Caco-2 (cell line): ENCODE measurements around the gene PDGFRB. TPM values are rescaled to one million over a fixed set of nuclear protein-coding genes. Genes with fewer than 3 reads are reported as not detected.

Source experiments
- BruUV-seq: library from RNA; stranded (reverse); fragments of 400-500 nt; replicated peaks from 2 replicates; lab custom pipeline; 2021; lab: Mats Ljungman, UMichigan
- CTCF ChIA-PET: fragments of 300-600 bp; sonication (Branson Sonifier 250); formaldehyde crosslinking; loops from one replicate; lab custom pipeline; 2022; ENCODE audit warnings: antibody characterized with exemption; lab: Charles Lee
- POLR2A ChIA-PET: fragments of 300-600 bp; sonication (Branson Sonifier 250); formaldehyde crosslinking; loops from one replicate; lab custom pipeline; 2022; ENCODE audit warnings: antibody characterized with exemption; lab: Charles Lee
- DNase-seq, 2 experiments: peaks; one replicate each; pipeline versions ENCODE4 v3.0.0 to v3.0.0-alpha.2; 2020 to 2022
- H3K27me3 ChIP-seq: replicated peaks from 2 replicates; pipeline ENCODE4 v1.6.0; 2011; ENCODE audit warnings: low read length; ENCODE audit not compliant: control insufficient read depth, insufficient read depth
- H3K36me3 ChIP-seq: 2 replicates; pipeline ENCODE4 v1.5.1; 2011; ENCODE audit warnings: low read length; ENCODE audit not compliant: control insufficient read depth, insufficient read depth
- H3K4me1 ChIP-seq: fragments of 250-450 bp; sonication (Bioruptor Pico); 2 replicates; pipeline ENCODE4 v1.5.1; 2020; ENCODE audit warnings: mild to moderate bottlenecking
- H3K4me3 ChIP-seq: 2 replicates; pipeline ENCODE4 v1.5.1; 2011; ENCODE audit warnings: low read depth, mild to moderate bottlenecking, control low read depth, low read length
- H3K9me3 ChIP-seq: fragments of 250-450 bp; sonication (Bioruptor Pico); 2 replicates; pipeline ENCODE4 v1.5.1; 2020; ENCODE audit warnings: mild to moderate bottlenecking, moderate library complexity
- H3K27ac Mint-ChIP-seq: one replicate; pipeline ENCODE4 v1.8.0; 2022; ENCODE audit warnings: mixed read lengths; ENCODE audit not compliant: unreplicated experiment
- H3K27me3 Mint-ChIP-seq: one replicate; pipeline ENCODE4 v1.8.0; 2022; ENCODE audit warnings: mixed read lengths; ENCODE audit not compliant: insufficient read depth, unreplicated experiment
- H3K36me3 Mint-ChIP-seq: one replicate; pipeline ENCODE4 v1.8.0; 2022; ENCODE audit warnings: mild to moderate bottlenecking, mixed read lengths; ENCODE audit not compliant: insufficient read depth, unreplicated experiment
- H3K4me1 Mint-ChIP-seq: one replicate; pipeline ENCODE4 v1.8.0; 2022; ENCODE audit warnings: low read depth, mixed read lengths; ENCODE audit not compliant: unreplicated experiment
- H3K4me3 Mint-ChIP-seq: one replicate; pipeline ENCODE4 v1.8.0; 2022; ENCODE audit warnings: mild to moderate bottlenecking, moderate library complexity, mixed read lengths; ENCODE audit not compliant: unreplicated experiment
- H3K9me3 Mint-ChIP-seq: one replicate; pipeline ENCODE4 v1.8.0; 2022; ENCODE audit warnings: mixed read lengths; ENCODE audit not compliant: unreplicated experiment
- intact Hi-C: fragments of 100-400 bp; cut with micrococcal nuclease; formaldehyde crosslinking; loops from one replicate; pipeline ENCODE4 v1.10.0; 2022; ENCODE audit not compliant: unreplicated experiment
- total RNA-seq: library from RNA; stranded (reverse); gene quantifications from 2 replicates; pipeline ENCODE4 v1.2.3, GENCODE V29; 2022
- TF ChIP-seq, protein P1 (sequence below), 2 experiments: fragments of 200-600 bp in 1 of 2; IDR thresholded peaks; 1 replicate in 1 of 2; 2 replicates in 1 of 2; pipeline versions ENCODE4 v1.5.1 to v1.8.0; 2011 to 2022; ENCODE audit warnings: antibody characterized with exemption in 1 of 2, control low read depth in 1 of 2, inconsistent platforms in 1 of 2, low read depth in 1 of 2, low read length in 1 of 2, mild to moderate bottlenecking in 1 of 2, moderate library complexity in 1 of 2; ENCODE audit not compliant: insufficient read depth in 1 of 2, severe bottlenecking in 1 of 2, unreplicated experiment in 1 of 2

Gene PDGFRB
- total RNA-seq, 1 experiment from 2014 or later = 5.9 TPM

DNA sequence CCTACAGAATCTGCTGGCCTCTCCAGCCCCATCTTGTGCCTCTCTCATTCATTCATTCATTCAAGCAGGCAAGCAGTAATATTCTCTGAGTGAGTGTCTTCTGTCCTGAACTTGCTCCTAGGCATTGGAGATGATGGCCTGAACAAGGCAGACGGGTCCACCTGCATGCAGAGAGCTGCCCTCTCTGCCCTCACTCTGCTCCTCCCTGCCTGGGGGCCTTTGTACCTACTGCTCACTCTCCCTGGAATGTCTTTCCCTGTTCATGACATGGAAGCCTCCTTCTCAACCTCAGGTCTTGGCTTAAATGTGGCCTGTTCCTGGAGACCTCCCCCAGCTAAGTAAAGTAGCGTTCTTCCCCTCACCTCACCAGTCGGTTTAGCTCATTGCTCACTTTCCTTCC is 17.5 kb upstream of the PDGFRB start:
- TF ChIP-seq, protein P1, sequence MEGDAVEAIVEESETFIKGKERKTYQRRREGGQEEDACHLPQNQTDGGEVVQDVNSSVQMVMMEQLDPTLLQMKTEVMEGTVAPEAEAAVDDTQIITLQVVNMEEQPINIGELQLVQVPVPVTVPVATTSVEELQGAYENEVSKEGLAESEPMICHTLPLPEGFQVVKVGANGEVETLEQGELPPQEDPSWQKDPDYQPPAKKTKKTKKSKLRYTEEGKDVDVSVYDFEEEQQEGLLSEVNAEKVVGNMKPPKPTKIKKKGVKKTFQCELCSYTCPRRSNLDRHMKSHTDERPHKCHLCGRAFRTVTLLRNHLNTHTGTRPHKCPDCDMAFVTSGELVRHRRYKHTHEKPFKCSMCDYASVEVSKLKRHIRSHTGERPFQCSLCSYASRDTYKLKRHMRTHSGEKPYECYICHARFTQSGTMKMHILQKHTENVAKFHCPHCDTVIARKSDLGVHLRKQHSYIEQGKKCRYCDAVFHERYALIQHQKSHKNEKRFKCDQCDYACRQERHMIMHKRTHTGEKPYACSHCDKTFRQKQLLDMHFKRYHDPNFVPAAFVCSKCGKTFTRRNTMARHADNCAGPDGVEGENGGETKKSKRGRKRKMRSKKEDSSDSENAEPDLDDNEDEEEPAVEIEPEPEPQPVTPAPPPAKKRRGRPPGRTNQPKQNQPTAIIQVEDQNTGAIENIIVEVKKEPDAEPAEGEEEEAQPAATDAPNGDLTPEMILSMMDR (IDR thresholded peaks at IDR 0.05; ENCODE audit: insufficient read depth in 1 of 2, low read depth in 1 of 2, low read length in 1 of 2, severe bottlenecking in 1 of 2, unreplicated experiment in 1 of 2) = no peak
- no peak for DNase-seq
- BruUV-seq = no TSS peak
- no peak overlapping the region for H3K4me3 Mint-ChIP-seq
- no peak overlapping the region for H3K4me3 ChIP-seq
- peaks cover 5% of the 10 kb centered on the region; the same call in 1 of the 2 replicates for H3K4me1 ChIP-seq
- peaks cover 19% of the 10 kb centered on the region for H3K4me1 Mint-ChIP-seq
- no peaks in the 10 kb centered on the region for H3K27me3 Mint-ChIP-seq
- no peaks in the 10 kb centered on the region for H3K9me3 ChIP-seq
- H3K27me3 ChIP-seq = no peaks in the 10 kb centered on the region
- peaks cover 6% of the 10 kb centered on the region for H3K36me3 Mint-ChIP-seq
- CTCF ChIA-PET = interaction anchor here (0.7 to 1.1 kb wide), 2 partner anchors 11 to 42 kb away, joined by 4 read pairs; no protein-coding TSS in a partner anchor
- POLR2A ChIA-PET = no interaction called here
- H3K9me3 Mint-ChIP-seq = no peaks in the 10 kb centered on the region
- H3K27ac Mint-ChIP-seq = no peak overlapping the region
- H3K36me3 ChIP-seq = no peaks in the 10 kb centered on the region; the same call in 1 of the 2 replicates
- intact Hi-C loops = no loop called here

DNA sequence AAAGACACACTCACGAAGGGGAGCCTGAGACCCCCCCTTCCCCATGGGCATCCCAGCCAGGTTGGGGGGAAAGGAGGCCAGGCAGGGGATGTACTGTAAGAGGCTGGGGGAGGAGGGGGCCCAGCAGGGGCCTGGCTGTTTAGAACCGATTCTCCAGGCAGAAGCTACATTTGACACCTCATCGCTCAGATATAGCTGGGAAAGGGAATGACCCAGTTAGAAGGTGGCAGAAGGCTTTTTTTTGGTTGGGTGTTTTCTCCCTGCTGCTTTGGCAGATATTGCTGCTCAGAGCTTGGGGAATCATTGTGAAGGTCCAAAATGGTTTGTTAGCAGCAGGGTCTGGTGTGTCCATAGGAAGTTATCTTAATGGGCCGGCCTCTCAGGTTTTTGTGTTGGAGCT is 16.9 kb upstream of the PDGFRB start:
- H3K4me1 ChIP-seq = peaks cover 5% of the 10 kb centered on the region; the same call in 1 of the 2 replicates
- Mint-ChIP-seq H3K4me3 (no peak overlapping the region), H3K4me1 (peaks cover 19% of the 10 kb centered on the region), H3K9me3 (no peaks in the 10 kb centered on the region), H3K27ac (no peak overlapping the region), H3K36me3 (peaks cover 6% of the 10 kb centered on the region), H3K27me3 (no peaks in the 10 kb centered on the region)
- CTCF ChIA-PET = no interaction called here
- DNase-seq = no peak
- intact Hi-C loops = no loop called here
- no peak overlapping the region for H3K4me3 ChIP-seq
- H3K9me3 ChIP-seq = no peaks in the 10 kb centered on the region
- H3K36me3 ChIP-seq = no peaks in the 10 kb centered on the region; the same call in 1 of the 2 replicates
- no TSS peak for BruUV-seq
- H3K27me3 ChIP-seq = no peaks in the 10 kb centered on the region
- POLR2A ChIA-PET = no interaction called here
- TF ChIP-seq, protein P1 (IDR thresholded peaks at IDR 0.05; ENCODE audit: insufficient read depth in 1 of 2, low read depth in 1 of 2, low read length in 1 of 2, severe bottlenecking in 1 of 2, unreplicated experiment in 1 of 2) = no peak

DNA sequence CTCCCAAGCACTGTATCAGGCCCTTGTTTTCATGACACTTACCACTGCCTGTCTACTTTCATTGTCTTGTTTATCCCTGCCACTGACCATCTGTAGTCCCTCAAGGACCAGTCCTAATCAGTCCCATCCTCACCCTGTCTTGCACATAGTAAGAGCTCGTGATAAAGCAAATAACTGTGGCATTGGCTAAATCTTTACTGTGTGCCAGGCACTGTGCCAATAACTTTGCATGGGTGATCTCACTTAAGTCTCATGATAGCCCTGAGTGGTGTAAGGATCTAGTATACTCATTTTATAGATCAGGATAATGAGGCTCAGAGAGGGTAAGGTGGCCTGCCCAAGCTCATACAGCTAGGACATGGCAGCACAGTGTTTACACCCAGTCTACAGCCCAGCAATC is 16.5 kb upstream of the PDGFRB start:
- H3K9me3 Mint-ChIP-seq = no peaks in the 10 kb centered on the region
- TF ChIP-seq, protein P1 (IDR thresholded peaks at IDR 0.05; ENCODE audit: insufficient read depth in 1 of 2, low read depth in 1 of 2, low read length in 1 of 2, severe bottlenecking in 1 of 2, unreplicated experiment in 1 of 2) = no peak
- H3K36me3 Mint-ChIP-seq = peaks cover 6% of the 10 kb centered on the region
- no peaks in the 10 kb centered on the region for H3K27me3 ChIP-seq
- intact Hi-C loops = no loop called here
- POLR2A ChIA-PET = no interaction called here
- BruUV-seq = no TSS peak
- H3K4me1 Mint-ChIP-seq = peaks cover 19% of the 10 kb centered on the region
- no peak overlapping the region for H3K4me3 Mint-ChIP-seq
- no peak overlapping the region for H3K4me3 ChIP-seq
- no peaks in the 10 kb centered on the region; the same call in 1 of the 2 replicates for H3K36me3 ChIP-seq
- H3K27ac Mint-ChIP-seq = no peak overlapping the region
- H3K4me1 ChIP-seq = peaks cover 5% of the 10 kb centered on the region; the same call in 1 of the 2 replicates
- H3K9me3 ChIP-seq = no peaks in the 10 kb centered on the region
- CTCF ChIA-PET = no interaction called here
- no peaks in the 10 kb centered on the region for H3K27me3 Mint-ChIP-seq
- no peak for DNase-seq
